Thoracic aorta (tissue), 2 donors: ENCODE results near the gene EBF3. TPM values are rescaled to one million over a fixed set of nuclear protein-coding genes. Genes with fewer than 3 reads are reported as not detected.

Experiments used
- ATAC-seq: fragments of 150-250 bp; one replicate; pipeline ENCODE4 v1.8.0; 2017; ENCODE audit warnings: low read depth; ENCODE audit not compliant: insufficient number of reproducible peaks, low FRiP score
- DNase-seq: peaks from one replicate; pipeline ENCODE4 v3.0.0-alpha.2; 2020; ENCODE audit warnings: low spot score
- H3K27ac ChIP-seq, 2 donors: fragments of 200-600 bp; sonication (generic); 1 replicate in 1 of 2; 2 replicates in 1 of 2; pipeline ENCODE4 v1.5.1; 2016; ENCODE audit warnings: mild to moderate bottlenecking in 2 of 2, moderate library complexity in 2 of 2
- H3K27me3 ChIP-seq: fragments of 200-600 bp; sonication (generic); replicated peaks from 2 replicates; pipeline ENCODE4 v1.6.0; 2016; ENCODE audit warnings: mild to moderate bottlenecking; ENCODE audit not compliant: insufficient read depth
- H3K36me3 ChIP-seq: fragments of 200-600 bp; sonication (generic); one replicate; pipeline ENCODE4 v1.5.1; 2016
- H3K4me1 ChIP-seq, 2 donors: fragments of 200-600 bp; sonication (generic); 1 replicate in 1 of 2; 2 replicates in 1 of 2; pipeline versions ENCODE4 v1.5.1 to v1.6.0; 2016; ENCODE audit warnings: low read depth in 2 of 2, mild to moderate bottlenecking in 1 of 2; ENCODE audit not compliant: control insufficient read depth in 1 of 2
- H3K4me3 ChIP-seq: fragments of 200-600 bp; sonication (generic); 2 replicates; pipeline ENCODE4 v1.5.1; 2016; ENCODE audit warnings: mild to moderate bottlenecking
- H3K9me3 ChIP-seq: fragments of 200-600 bp; sonication (generic); 2 replicates; pipeline ENCODE4 v1.5.1; 2016
- total RNA-seq, 2 donors: library from RNA; depleted of rRNA; stranded (reverse); fragments of >200 nt; gene quantifications; one replicate each; pipeline versions ENCODE4 v1.1.0 to v1.2.3, GENCODE V29; 2016
- TF ChIP-seq, protein P1 (sequence below): fragments of 200-600 bp; sonication (generic); IDR thresholded peaks from one replicate; pipeline ENCODE4 v1.5.1; 2019; ENCODE audit warnings: antibody characterized with exemption

EBF3 gene
- total RNA-seq, 2 donors from 2014 or later, result 3.6 to 4.6 TPM

DNA sequence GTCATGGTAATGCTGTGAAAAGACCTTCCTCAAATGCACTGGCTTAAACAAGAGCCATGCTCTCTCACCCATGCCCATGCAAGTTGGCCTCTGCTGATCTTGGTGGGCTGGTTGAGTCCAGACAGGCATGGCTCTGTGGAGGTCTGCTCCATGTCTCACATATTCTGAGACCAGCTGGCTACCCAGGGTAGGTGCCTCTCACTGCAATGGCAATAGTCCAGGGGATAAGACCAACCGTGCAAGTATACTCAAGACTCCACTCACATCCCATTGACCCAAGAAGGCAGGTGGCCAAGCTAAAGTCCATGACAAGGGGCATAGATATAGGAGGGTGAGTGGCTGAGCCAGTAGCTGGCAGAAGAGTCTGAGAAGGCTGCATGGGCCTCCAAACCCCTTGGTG lies 14.2 kb upstream of the EBF3 start:
- Histone ChIP-seq H3K4me3 (no peak overlapping the region), H3K27me3 (no peaks in the 10 kb centered on the region), H3K27ac (no peak overlapping the region), H3K36me3 (no peaks in the 10 kb centered on the region), H3K4me1 (no peaks in the 10 kb centered on the region), H3K9me3 (peaks cover 2% of the 10 kb centered on the region)
- DNase-seq (no peak), ATAC-seq (no peak)
- TF ChIP-seq, protein P1, sequence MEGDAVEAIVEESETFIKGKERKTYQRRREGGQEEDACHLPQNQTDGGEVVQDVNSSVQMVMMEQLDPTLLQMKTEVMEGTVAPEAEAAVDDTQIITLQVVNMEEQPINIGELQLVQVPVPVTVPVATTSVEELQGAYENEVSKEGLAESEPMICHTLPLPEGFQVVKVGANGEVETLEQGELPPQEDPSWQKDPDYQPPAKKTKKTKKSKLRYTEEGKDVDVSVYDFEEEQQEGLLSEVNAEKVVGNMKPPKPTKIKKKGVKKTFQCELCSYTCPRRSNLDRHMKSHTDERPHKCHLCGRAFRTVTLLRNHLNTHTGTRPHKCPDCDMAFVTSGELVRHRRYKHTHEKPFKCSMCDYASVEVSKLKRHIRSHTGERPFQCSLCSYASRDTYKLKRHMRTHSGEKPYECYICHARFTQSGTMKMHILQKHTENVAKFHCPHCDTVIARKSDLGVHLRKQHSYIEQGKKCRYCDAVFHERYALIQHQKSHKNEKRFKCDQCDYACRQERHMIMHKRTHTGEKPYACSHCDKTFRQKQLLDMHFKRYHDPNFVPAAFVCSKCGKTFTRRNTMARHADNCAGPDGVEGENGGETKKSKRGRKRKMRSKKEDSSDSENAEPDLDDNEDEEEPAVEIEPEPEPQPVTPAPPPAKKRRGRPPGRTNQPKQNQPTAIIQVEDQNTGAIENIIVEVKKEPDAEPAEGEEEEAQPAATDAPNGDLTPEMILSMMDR, result no peak

DNA sequence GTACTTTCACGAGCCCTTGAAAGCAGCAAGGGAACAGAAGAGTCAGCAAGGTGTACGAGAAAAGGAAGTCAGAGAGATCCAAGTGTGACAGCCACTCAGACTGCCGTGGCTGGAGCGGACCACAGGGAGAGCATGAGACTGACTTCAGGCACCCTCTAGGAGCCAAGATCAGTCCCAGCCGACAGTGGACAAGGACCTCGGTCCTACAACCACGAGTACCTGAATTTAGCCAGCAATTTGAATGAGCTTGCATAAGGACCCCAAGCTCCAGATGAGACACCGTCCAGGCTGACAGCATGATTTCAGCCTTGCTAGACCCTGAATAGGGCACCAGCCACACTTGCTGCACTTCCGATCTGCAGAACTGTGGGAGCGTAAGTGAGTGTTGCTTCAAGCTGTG lies 13.7 kb upstream of the EBF3 start:
- ATAC-seq (no peak), DNase-seq (no peak)
- no peaks in the 10 kb centered on the region for H3K4me1 ChIP-seq

DNA sequence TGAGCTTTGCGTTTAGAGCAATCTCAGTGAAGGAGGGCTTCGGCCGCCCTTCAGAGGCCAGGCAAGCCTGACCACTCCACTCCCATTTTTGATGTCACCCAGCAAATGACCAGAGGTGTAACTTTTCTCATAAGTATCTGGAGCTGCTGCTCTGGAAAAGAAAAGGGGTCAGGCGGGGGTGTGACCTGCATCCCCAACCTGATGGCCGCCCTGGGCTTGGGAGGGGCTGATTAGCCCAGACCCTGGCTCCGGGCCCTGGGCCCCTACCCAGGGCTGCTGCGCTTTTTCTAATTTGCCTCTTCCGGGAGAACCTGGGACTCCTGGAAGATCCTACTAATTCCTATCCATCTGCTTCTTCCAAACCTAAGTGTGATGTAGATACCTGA lies 9.6 kb upstream of the EBF3 start:
- Histone ChIP-seq H3K36me3 (no peaks in the 10 kb centered on the region), H3K27me3 (peaks cover 15% of the 10 kb centered on the region), H3K4me3 (no peak overlapping the region), H3K4me1 (peaks cover 4 to 33% of the 10 kb centered on the region in 2 donors), H3K9me3 (no peaks in the 10 kb centered on the region), H3K27ac (no peak overlapping the region)
- ATAC-seq (no peak), DNase-seq (no peak)
- TF ChIP-seq, protein P1, result no peak

More for the DNA sequence above, 13.7 kb upstream of the EBF3 start:
- Histone ChIP-seq H3K4me3 (no peak overlapping the region), H3K27ac (no peak overlapping the region), H3K36me3 (no peaks in the 10 kb centered on the region), H3K27me3 (no peaks in the 10 kb centered on the region), H3K9me3 (no peaks in the 10 kb centered on the region)
- TF ChIP-seq, protein P1, result no peak

DNA sequence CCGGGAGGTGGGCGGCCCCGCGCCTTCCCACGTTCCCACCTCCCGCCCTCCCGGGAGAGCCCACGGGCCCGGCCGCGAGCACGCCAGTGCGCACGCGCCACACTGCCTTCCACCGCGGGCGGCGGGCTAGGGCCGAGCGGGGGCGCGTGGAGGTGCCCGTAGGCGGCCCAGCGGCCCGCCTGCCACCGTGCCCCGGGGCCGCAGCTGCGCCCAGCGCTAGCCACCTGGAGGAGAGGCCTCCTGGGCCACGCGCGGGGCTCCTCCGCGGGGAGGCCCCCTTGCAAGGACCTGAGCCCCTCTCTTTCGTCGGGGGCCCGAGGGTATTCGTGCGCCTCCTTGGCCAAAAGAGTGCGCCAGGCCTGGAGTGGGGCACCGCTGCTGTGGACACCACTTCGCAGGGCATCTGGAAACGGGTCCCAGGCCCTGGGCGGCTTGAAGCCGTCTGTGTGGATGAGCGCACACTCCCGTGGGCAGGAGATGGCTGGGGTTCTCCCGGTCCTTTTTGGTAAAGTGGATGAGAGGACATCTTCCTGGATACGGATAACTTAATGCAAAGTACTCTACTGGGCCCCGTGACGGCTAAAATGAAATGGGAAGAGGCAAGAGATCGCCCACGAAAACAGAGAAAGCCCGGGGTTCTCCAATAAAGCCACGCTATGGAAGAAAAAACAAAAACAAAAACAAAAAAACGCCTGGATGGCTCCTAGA lies 9.0 kb upstream of the EBF3 start:
- Histone ChIP-seq H3K4me3 (no peak overlapping the region), H3K27ac (no peak overlapping the region), H3K9me3 (no peaks in the 10 kb centered on the region), H3K4me1 (peaks cover 4 to 38% of the 10 kb centered on the region in 2 donors), H3K27me3 (peaks cover 20% of the 10 kb centered on the region), H3K36me3 (no peaks in the 10 kb centered on the region)
- no peak for DNase-seq
- TF ChIP-seq, protein P1, result no peak
- ATAC-seq, result no peak

DNA sequence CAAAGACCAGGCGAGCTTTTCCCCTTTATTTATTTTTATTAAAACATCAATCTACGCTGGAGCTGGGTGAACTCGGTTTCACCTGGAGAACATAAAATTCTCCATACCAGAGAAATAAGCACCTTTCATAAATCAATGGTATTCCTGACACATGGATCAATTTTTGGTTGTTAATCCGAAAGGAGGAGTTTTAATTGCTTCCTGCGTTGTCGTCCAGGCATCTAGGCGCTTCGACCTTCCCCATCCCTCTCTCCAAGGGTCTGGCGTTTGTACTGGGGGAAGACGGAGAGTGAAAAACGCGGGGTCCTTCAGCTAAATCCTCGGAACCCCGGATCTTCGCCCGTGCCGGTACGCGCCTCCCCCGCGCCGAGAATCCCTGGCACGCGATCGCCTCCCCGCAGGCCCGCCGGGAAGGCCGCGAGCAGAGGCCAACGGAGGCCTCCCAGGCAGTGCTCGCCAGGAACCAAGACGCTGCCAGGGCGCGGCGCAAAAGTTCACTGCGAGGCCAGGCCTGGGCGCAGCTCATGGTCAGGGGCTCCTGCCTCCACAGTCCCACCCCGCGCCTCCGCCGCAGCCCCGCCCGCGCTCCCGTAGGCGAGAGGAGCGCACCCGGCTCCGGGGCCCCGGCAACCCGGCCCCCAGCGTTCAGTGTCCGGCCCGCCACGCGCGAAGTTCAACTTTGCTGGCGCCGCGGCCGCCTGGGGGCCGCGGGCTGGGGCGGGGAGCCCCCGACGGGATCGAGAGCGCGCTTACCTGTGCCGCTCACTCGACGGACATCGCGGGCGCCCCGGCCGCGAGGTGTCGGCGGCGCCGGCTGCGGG lies 8.3 kb upstream of the EBF3 start:
- no peak for DNase-seq
- no peaks in the 10 kb centered on the region for H3K36me3 ChIP-seq
- no peak overlapping the region for H3K27ac ChIP-seq
- peaks cover 24% of the 10 kb centered on the region for H3K27me3 ChIP-seq
- peaks cover 4 to 46% of the 10 kb centered on the region in 2 donors for H3K4me1 ChIP-seq
- TF ChIP-seq, protein P1, result no peak
- H3K9me3 ChIP-seq, result no peaks in the 10 kb centered on the region
- no peak for ATAC-seq
- no peak overlapping the region for H3K4me3 ChIP-seq
